Keratinocyte (primary cell): Measurements from ENCODE around the gene DYRK2.

Experiments used
- EZH2 ChIP-seq: IDR thresholded peaks from one replicate; pipeline ENCODE4 v1.6.1; 2012; ENCODE audit warnings: inconsistent platforms, mild to moderate bottlenecking, low read length, moderate library complexity
- TF ChIP-seq, protein P1 (sequence below), 3 experiments: IDR thresholded peaks in 1 of 3; conservative IDR thresholded peaks in 1 of 3; optimal IDR thresholded peaks in 1 of 3; 2 replicates in 2 of 3; 3 replicates in 1 of 3; pipeline versions ENCODE3 to v1.5.1; 2011; ENCODE audit warnings: low read length in 3 of 3, mild to moderate bottlenecking in 3 of 3, moderate library complexity in 2 of 3, control low read depth in 1 of 3, inconsistent platforms in 1 of 3; ENCODE audit not compliant: insufficient read depth in 2 of 3; ENCODE audit errors: extremely low read depth in 1 of 3

DNA sequence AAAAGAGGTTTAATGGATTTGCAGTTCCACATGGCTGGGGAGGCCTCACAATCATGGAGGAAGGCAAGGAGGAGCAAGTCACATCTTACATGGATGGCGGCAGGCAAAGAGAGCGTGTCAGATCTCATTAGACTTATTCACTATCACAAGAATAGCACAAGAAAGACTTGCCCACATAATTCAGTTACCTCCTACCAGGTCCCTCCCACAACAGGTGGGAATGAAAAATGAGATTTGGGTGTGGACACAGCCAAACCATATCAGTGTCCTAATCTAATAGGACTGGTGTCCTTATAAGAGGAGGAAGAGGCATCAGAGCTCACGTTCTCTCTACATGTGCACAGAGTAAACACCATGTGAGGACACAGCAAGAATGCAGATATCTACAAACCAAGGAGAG, 25.9 kb downstream of the DYRK2 start:
- TF ChIP-seq, protein P1, sequence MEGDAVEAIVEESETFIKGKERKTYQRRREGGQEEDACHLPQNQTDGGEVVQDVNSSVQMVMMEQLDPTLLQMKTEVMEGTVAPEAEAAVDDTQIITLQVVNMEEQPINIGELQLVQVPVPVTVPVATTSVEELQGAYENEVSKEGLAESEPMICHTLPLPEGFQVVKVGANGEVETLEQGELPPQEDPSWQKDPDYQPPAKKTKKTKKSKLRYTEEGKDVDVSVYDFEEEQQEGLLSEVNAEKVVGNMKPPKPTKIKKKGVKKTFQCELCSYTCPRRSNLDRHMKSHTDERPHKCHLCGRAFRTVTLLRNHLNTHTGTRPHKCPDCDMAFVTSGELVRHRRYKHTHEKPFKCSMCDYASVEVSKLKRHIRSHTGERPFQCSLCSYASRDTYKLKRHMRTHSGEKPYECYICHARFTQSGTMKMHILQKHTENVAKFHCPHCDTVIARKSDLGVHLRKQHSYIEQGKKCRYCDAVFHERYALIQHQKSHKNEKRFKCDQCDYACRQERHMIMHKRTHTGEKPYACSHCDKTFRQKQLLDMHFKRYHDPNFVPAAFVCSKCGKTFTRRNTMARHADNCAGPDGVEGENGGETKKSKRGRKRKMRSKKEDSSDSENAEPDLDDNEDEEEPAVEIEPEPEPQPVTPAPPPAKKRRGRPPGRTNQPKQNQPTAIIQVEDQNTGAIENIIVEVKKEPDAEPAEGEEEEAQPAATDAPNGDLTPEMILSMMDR (optimal IDR thresholded peaks at IDR 0.05 in 1 of 3, IDR thresholded peaks at IDR 0.05 in 1 of 3, conservative IDR thresholded peaks at IDR 0.05 in 1 of 3; ENCODE audit: extremely low read depth in 1 of 3, insufficient read depth in 2 of 3, low read length in 3 of 3): no peak
- TF ChIP-seq EZH2: no peak
